GM12878 (cell line): Measurements from ENCODE around the gene MISP3. TPM values are rescaled to one million over a fixed set of nuclear protein-coding genes. Genes with fewer than 3 reads are reported as not detected.

ENCODE experiments used
- ATAC-seq: fragments of 200-7000 bp; cut with Tn5 transposase; 3 replicates; pipeline ENCODE4 v1.9.1; 2020; ENCODE audit warnings: mild to moderate bottlenecking, moderate library complexity
- BruUV-seq: library from RNA; stranded (reverse); fragments of 400-500 nt; replicated peaks from 2 replicates; lab custom pipeline; 2021; lab: Mats Ljungman, UMichigan
- CTCF ChIA-PET: fragments of 300-600 bp; sonication (Branson Sonifier 250); formaldehyde crosslinking; extraction: SDS; loops from one replicate; lab custom pipeline; 2021; ENCODE audit warnings: inconsistent platforms; lab: Yijun Ruan, JAX
- POLR2A ChIA-PET: fragments of 350-600 bp; formaldehyde crosslinking; extraction: SDS; loops from one replicate; lab custom pipeline; 2021; ENCODE audit warnings: inconsistent platforms; lab: Charles Lee
- RAD21 ChIA-PET: fragments of 300-600 bp; sonication (Branson Sonifier 250); formaldehyde crosslinking; loops from one replicate; lab custom pipeline; 2023; ENCODE audit warnings: antibody characterized with exemption; ENCODE audit not compliant: unreplicated experiment; lab: Charles Lee
- SMC1A ChIA-PET: fragments of 300-600 bp; sonication (Branson Sonifier 250); formaldehyde crosslinking; loops from one replicate; lab custom pipeline; 2023; ENCODE audit not compliant: unreplicated experiment, uncharacterized antibody; lab: Charles Lee
- DNase-seq: peaks from one replicate; pipeline ENCODE4 v3.0.0-alpha.2; 2011; ENCODE audit warnings: low read depth, low spot score
- FAIRE-seq: peaks from 3 replicates; lab custom pipeline; 2011; peaks lifted over from hg19 to GRCh38; lab: Jason Lieb, UNC
- H2AFZ ChIP-seq: 2 replicates; pipeline ENCODE4 v1.6.0; 2011; ENCODE audit warnings: low read depth, low read length, control low read depth; ENCODE audit not compliant: control insufficient read depth
- H3K27ac ChIP-seq: 2 replicates; pipeline ENCODE4 v1.5.1; 2011; ENCODE audit warnings: control low read depth; ENCODE audit not compliant: control insufficient read depth, insufficient read depth
- H3K27me3 ChIP-seq, 2 experiments: replicated peaks in 1 of 2; 2 replicates each; pipeline versions ENCODE4 v1.6.0 to v1.6.1; 2011; ENCODE audit warnings: low read length in 1 of 2; ENCODE audit not compliant: control insufficient read depth in 2 of 2, insufficient read depth in 2 of 2
- H3K36me3 ChIP-seq, 2 experiments: 2 replicates each; pipeline ENCODE4 v1.5.1; 2011; ENCODE audit warnings: low read length in 1 of 2; ENCODE audit not compliant: control insufficient read depth in 2 of 2, insufficient read depth in 2 of 2
- H3K4me1 ChIP-seq: 2 replicates; pipeline ENCODE4 v1.6.1; 2011; ENCODE audit warnings: mild to moderate bottlenecking, low read length, moderate library complexity, mixed read lengths; ENCODE audit not compliant: control insufficient read depth, insufficient read depth
- H3K4me2 ChIP-seq: 2 replicates; pipeline ENCODE4 v1.6.0; 2011; ENCODE audit warnings: control low read depth; ENCODE audit not compliant: control insufficient read depth, insufficient read depth
- H3K4me3 ChIP-seq: fragments of 200-600 bp; sonication (generic); 2 replicates; pipeline ENCODE4 v1.5.1; 2016
- H3K79me2 ChIP-seq: 2 replicates; pipeline ENCODE4 v1.6.0; 2011; ENCODE audit warnings: low read length; ENCODE audit not compliant: control insufficient read depth, insufficient read depth
- H3K9ac ChIP-seq: 2 replicates; pipeline ENCODE4 v1.8.0; 2011; ENCODE audit warnings: low read length, control low read depth, mixed read lengths; ENCODE audit not compliant: control insufficient read depth, insufficient read depth
- H3K9me3 ChIP-seq: replicated peaks from 3 replicates; pipeline ENCODE4 v1.5.1; 2011; ENCODE audit warnings: mild to moderate bottlenecking, low read length; ENCODE audit not compliant: control insufficient read depth, insufficient read depth
- H4K20me1 ChIP-seq: 2 replicates; pipeline ENCODE4 v1.6.0; 2011; ENCODE audit not compliant: control insufficient read depth, insufficient read depth
- ATF7 ChIP-seq: fragments of 450-650 bp; IDR thresholded peaks from 2 replicates; pipeline ENCODE4 v1.6.1; 2016; ENCODE audit warnings: low read depth, mild to moderate bottlenecking
- BCLAF1 ChIP-seq: fragments of 450-650 bp; IDR thresholded peaks from 2 replicates; pipeline ENCODE4 v1.6.1; 2017; ENCODE audit warnings: antibody characterized with exemption, mild to moderate bottlenecking, moderate library complexity
- CBX5 ChIP-seq: sonication (generic); IDR thresholded peaks from 2 replicates; pipeline ENCODE4 v1.6.1; 2016; ENCODE audit warnings: low read depth, moderate library complexity, mild to moderate bottlenecking, inconsistent platforms
- DPF2 ChIP-seq: fragments of 450-650 bp; IDR thresholded peaks from 2 replicates; pipeline ENCODE4 v1.6.1; 2017; ENCODE audit warnings: mild to moderate bottlenecking
- EGR1 ChIP-seq, 2 experiments: IDR thresholded peaks; 1 replicate in 1 of 2; 2 replicates in 1 of 2; pipeline ENCODE4 v1.6.1; 2011 to 2012; ENCODE audit warnings: low read depth in 2 of 2, low read length in 2 of 2, borderline replicate concordance in 1 of 2, mild to moderate bottlenecking in 1 of 2, moderate library complexity in 1 of 2
- EZH2 ChIP-seq: IDR thresholded peaks from 2 replicates; pipeline ENCODE4 v1.6.1; 2012; ENCODE audit warnings: low read depth, mild to moderate bottlenecking, control low read depth, inconsistent platforms, low read length, borderline replicate concordance; ENCODE audit not compliant: control insufficient read depth
- HDAC6 ChIP-seq: fragments of 200-600 bp; sonication (generic); IDR thresholded peaks from one replicate; pipeline ENCODE4 v1.8.0; 2017; ENCODE audit warnings: antibody characterized with exemption; ENCODE audit not compliant: unreplicated experiment
- HSF1 ChIP-seq: fragments of 150-350 bp; IDR thresholded peaks from 2 replicates; pipeline ENCODE4 v1.6.1; 2014; ENCODE audit warnings: mild to moderate bottlenecking, low read depth, low read length
- JUNB ChIP-seq: IDR thresholded peaks from 2 replicates; pipeline ENCODE4 v1.6.1; 2016; ENCODE audit warnings: antibody characterized with exemption, mild to moderate bottlenecking
- MTA2 ChIP-seq: fragments of 450-650 bp; IDR thresholded peaks from 2 replicates; pipeline ENCODE4 v1.6.1; 2016; ENCODE audit warnings: low read depth, mild to moderate bottlenecking, moderate library complexity
- NBN ChIP-seq: fragments of 450-650 bp; IDR thresholded peaks from 2 replicates; pipeline ENCODE4 v1.6.1; 2016
- NFYB ChIP-seq: IDR thresholded peaks from 2 replicates; pipeline ENCODE4 v1.6.1; 2011; ENCODE audit warnings: low read depth, mild to moderate bottlenecking, low read length, improper control_type of control experiment, moderate library complexity; ENCODE audit not compliant: insufficient read depth
- WGBS: methylation state at CpG from one replicate; pipeline ENCODE4 v1.1.6; 2016; ENCODE audit warnings: low lambda C conversion rate; ENCODE audit not compliant: insufficient replicate concordance, insufficient coverage; ENCODE audit errors: missing lambda C conversion rate; 5-methylcytosine and 5-hydroxymethylcytosine counted together
- in situ Hi-C: fragments of 300-500 bp; cut with MboI; formaldehyde crosslinking; loops from 9 replicates; pipeline ENCODE4 v1.14.3; 2018; ENCODE audit warnings: mixed read lengths
- intact Hi-C: fragments of 100-400 bp; cut with micrococcal nuclease; formaldehyde crosslinking; loops from one replicate; pipeline ENCODE4 v1.14.2; 2022; ENCODE audit not compliant: unreplicated experiment
- polyA plus RNA-seq, 11 experiments: library from polyadenylated mRNA; depleted of rRNA in 4 of 11; unstranded in 6 of 11; stranded (reverse) in 5 of 11; fragments of >200 nt; fragmentation: Nextera tagmentation in 4 of 11; fragmentation: Illumina TruSeq in 1 of 11; extraction: Ambion mirVana in 4 of 11; extraction: Trizol in 1 of 11; gene quantifications; 1 replicate in 1 of 11; 2 replicates in 10 of 11; pipeline versions ENCODE4 v1.2.1 to v1.2.3, GENCODE V29; 2011 to 2016; ENCODE audit warnings: inconsistent platforms in 2 of 11, missing spikeins in 2 of 11, low read depth in 1 of 11
- total RNA-seq, 4 experiments: library from RNA; depleted of rRNA in 3 of 4; stranded (reverse); fragments of >200 nt in 3 of 4; fragmentation: Illumina TruSeq in 1 of 4; extraction: Trizol in 1 of 4; gene quantifications; 2 replicates each; pipeline versions ENCODE4 v1.2.1 to v1.2.3, GENCODE V29; 2013 to 2021

The MISP3 gene
- total and polyA plus RNA-seq, 10 of the 15 experiments (the other 5 are each of a cell fraction or from before 2014, with no cell fraction given): 0.07 to 1.4 (median 0.64) TPM

GRCh38 chr19:14110650-14111049 is 38.1 kb downstream of the MISP3 start:
- intact Hi-C loops: no loop called here
- Histone ChIP-seq H3K27me3 (no peaks in the 10 kb centered on the region), H3K79me2 (no peaks in the 10 kb centered on the region), H3K4me3 (no peak overlapping the region), H2AFZ (no peak overlapping the region), H3K9ac (no peak overlapping the region), H4K20me1 (no peaks in the 10 kb centered on the region), H3K36me3 (no peaks in the 10 kb centered on the region; a peak in 2 of 4 replicates), H3K4me2 (no peak overlapping the region), H3K27ac (no peak overlapping the region), H3K9me3 (no peaks in the 10 kb centered on the region), H3K4me1 (peaks cover 3% of the 10 kb centered on the region)
- ChIA-PET SMC1A (interaction anchor here (0.6 kb wide), 1 partner anchor 35 kb away, joined by 3 read pairs; no protein-coding TSS in a partner anchor), POLR2A (no interaction called here), RAD21 (no interaction called here), CTCF (interaction anchor here (0.9 to 1.4 kb wide), 3 partner anchors 26 to 50 kb away, joined by 3 to 4 read pairs (median 3); partner anchors contain the start of genes ASF1B and MISP3)
- no TSS peak for BruUV-seq
- in situ Hi-C loops: no loop called here
- FAIRE-seq (no peak), DNase-seq (no peak), ATAC-seq (no peak)
- WGBS: 93% methylated on average over 2 of the region's 2 CpGs
- TF ChIP-seq ATF7 (no peak), EZH2 (no peak), MTA2 (no peak), NBN (no peak), NFYB (no peak), JUNB (no peak)

- ChIA-PET POLR2A (no interaction called here), SMC1A (interaction anchor here (0.6 kb wide), 1 partner anchor 36 kb away, joined by 3 read pairs; no protein-coding TSS in a partner anchor), RAD21 (no interaction called here), CTCF (interaction anchor here (5.3 kb wide), 1 partner anchor 39 kb away, joined by 37 read pairs; the partner anchor contains the start of gene MISP3)
- Histone ChIP-seq H3K4me2 (no peak overlapping the region), H4K20me1 (no peaks in the 10 kb centered on the region), H3K79me2 (peaks cover under 1% of the 10 kb centered on the region; the same call in 1 of the 2 replicates), H3K36me3 (no peaks in the 10 kb centered on the region; a peak in 1 of 4 replicates), H2AFZ (no peak overlapping the region), H3K4me1 (peaks cover 7% of the 10 kb centered on the region), H3K27ac (no peak overlapping the region), H3K27me3 (no peaks in the 10 kb centered on the region), H3K4me3 (no peak overlapping the region), H3K9ac (no peak overlapping the region), H3K9me3 (no peaks in the 10 kb centered on the region)
- DNase-seq (no peak), ATAC-seq (no peak), FAIRE-seq (no peak)
- intact Hi-C loops: no loop called here
- in situ Hi-C loops: no loop called here
- no TSS peak for BruUV-seq
- 100% methylated on average over 1 of the region's 1 CpG for WGBS
- TF ChIP-seq DPF2 (no peak), CBX5 (no peak), EGR1 (IDR thresholded peaks at IDR 0.05; ENCODE audit: borderline replicate concordance in 1 of 2, low read depth in 2 of 2, low read length in 2 of 2) (no peak), HDAC6 (no peak), BCLAF1 (no peak), HSF1 (no peak)
Measured at GRCh38 chr19:14111486-14111885, 38.9 kb downstream of the MISP3 start.
